Esophagus squamous epithelium (tissue), 5 donors: ENCODE measurements around the gene ALDH2. TPM values are rescaled to one million over a fixed set of nuclear protein-coding genes. Genes with fewer than 3 reads are reported as not detected.
"Not testable (repeated sequence)": the region's sequence is repeated elsewhere in the genome, so short reads cannot be mapped to it uniquely, and the experiment has no call there.

Experiments
- DNase-seq: peaks from one replicate; lab custom pipeline; 2025; lab: John Stamatoyannopoulos, UW
- H3K27ac ChIP-seq, 4 donors: fragments of 200-600 bp; sonication (generic); one replicate each; pipeline ENCODE4 v1.5.1; 2016 to 2019; ENCODE audit warnings: mild to moderate bottlenecking in 1 of 4
- H3K27me3 ChIP-seq, 4 donors: fragments of 200-600 bp; sonication (generic); 1 replicate in 3 of 4; 2 replicates in 1 of 4; pipeline versions ENCODE4 v1.5.1 to v1.6.0; 2017 to 2021; ENCODE audit warnings: antibody characterized with exemption in 1 of 4
- H3K36me3 ChIP-seq, 3 donors: fragments of 200-600 bp; sonication (generic); one replicate each; pipeline ENCODE4 v1.5.1; 2016 to 2019
- H3K4me1 ChIP-seq, 3 donors: fragments of 200-600 bp; sonication (generic); one replicate each; pipeline ENCODE4 v1.5.1; 2017 to 2019
- H3K4me3 ChIP-seq, 4 donors: fragments of 200-600 bp; sonication (generic); 1 replicate in 3 of 4; 2 replicates in 1 of 4; pipeline ENCODE4 v1.5.1; 2016 to 2019; ENCODE audit warnings: mild to moderate bottlenecking in 2 of 4, moderate library complexity in 1 of 4
- H3K9me3 ChIP-seq, 3 donors: fragments of 200-600 bp; sonication (generic); one replicate each; pipeline ENCODE4 v1.5.1; 2016 to 2019
- POLR2A ChIP-seq, 4 donors: fragments of 450-650 bp; IDR thresholded peaks; one replicate each; pipeline ENCODE4 v1.6.1; 2017; ENCODE audit warnings: antibody characterized with exemption in 4 of 4, mild to moderate bottlenecking in 4 of 4, moderate library complexity in 3 of 4
- WGBS, 2 donors: methylation state at CpG; one replicate each; pipeline ENCODE4 v1.1.5; 2018; 5-methylcytosine and 5-hydroxymethylcytosine counted together
- intact Hi-C: fragments of 100-400 bp; cut with DNase I; formaldehyde crosslinking; loops from one replicate; pipeline ENCODE4 v1.15.0; 2022
- total RNA-seq, 4 donors: library from RNA; depleted of rRNA; stranded (reverse); fragments of >200 nt; gene quantifications; one replicate each; pipeline ENCODE4 v1.1.0, GENCODE V29; 2016
- TF ChIP-seq, protein P1 (sequence below), 6 experiments: fragments of 450-650 bp in 4 of 6; fragments of 200-600 bp in 2 of 6; sonication (generic) in 2 of 6; IDR thresholded peaks; one replicate each; pipeline ENCODE4 v1.5.1; 2016 to 2019; ENCODE audit warnings: antibody characterized with exemption in 6 of 6, mild to moderate bottlenecking in 4 of 6, moderate library complexity in 4 of 6
- donor health status: DM: yes; HTN: yes; CAD: no.

Gene ALDH2
- total RNA-seq, 4 donors from 2014 or later: 71.8 to 169 (median 104) TPM

DNA sequence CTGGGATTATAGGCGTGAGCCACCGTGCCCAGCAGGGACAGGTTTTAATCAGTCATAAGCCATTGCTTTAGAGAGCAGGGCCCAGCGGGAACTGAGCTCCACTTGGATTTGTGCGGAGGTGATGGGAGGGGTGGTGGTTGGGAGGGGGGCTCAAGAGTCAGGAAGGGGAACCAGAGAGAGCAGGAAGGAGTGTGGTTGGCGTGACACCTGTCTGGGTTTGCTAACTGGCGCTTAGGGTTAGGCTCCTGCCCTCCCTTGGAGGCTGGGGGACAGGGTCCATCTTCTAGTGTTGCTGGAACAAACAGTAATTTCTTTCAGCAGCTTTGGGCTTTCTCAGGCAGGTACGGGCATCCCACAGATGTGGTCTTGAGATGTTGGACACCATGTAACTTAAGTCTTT, 7.5 kb upstream of the ALDH2 start:
- Histone ChIP-seq H3K36me3 (peaks cover 0 to 24% (median 0%) of the 10 kb centered on the region in 3 donors), H3K27me3 (no peaks in the 10 kb centered on the region), H3K4me1 (peaks cover 21 to 48% (median 27%) of the 10 kb centered on the region in 3 donors), H3K9me3 (no peaks in the 10 kb centered on the region), H3K4me3 (no peak overlapping the region), H3K27ac (peak overlapping the region in 3 of 4 donors; percentile 81 to 85 (median 83))
- no peak for TF ChIP-seq POLR2A (IDR thresholded peaks at IDR 0.05)
- TF ChIP-seq, protein P1, sequence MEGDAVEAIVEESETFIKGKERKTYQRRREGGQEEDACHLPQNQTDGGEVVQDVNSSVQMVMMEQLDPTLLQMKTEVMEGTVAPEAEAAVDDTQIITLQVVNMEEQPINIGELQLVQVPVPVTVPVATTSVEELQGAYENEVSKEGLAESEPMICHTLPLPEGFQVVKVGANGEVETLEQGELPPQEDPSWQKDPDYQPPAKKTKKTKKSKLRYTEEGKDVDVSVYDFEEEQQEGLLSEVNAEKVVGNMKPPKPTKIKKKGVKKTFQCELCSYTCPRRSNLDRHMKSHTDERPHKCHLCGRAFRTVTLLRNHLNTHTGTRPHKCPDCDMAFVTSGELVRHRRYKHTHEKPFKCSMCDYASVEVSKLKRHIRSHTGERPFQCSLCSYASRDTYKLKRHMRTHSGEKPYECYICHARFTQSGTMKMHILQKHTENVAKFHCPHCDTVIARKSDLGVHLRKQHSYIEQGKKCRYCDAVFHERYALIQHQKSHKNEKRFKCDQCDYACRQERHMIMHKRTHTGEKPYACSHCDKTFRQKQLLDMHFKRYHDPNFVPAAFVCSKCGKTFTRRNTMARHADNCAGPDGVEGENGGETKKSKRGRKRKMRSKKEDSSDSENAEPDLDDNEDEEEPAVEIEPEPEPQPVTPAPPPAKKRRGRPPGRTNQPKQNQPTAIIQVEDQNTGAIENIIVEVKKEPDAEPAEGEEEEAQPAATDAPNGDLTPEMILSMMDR (IDR thresholded peaks at IDR 0.05): no peak
- 54 to 89% methylated on average over 5 to 7 of the region's 7 CpGs for WGBS, 2 donors
- DNase-seq: no peak
- intact Hi-C loops: no loop called here

DNA sequence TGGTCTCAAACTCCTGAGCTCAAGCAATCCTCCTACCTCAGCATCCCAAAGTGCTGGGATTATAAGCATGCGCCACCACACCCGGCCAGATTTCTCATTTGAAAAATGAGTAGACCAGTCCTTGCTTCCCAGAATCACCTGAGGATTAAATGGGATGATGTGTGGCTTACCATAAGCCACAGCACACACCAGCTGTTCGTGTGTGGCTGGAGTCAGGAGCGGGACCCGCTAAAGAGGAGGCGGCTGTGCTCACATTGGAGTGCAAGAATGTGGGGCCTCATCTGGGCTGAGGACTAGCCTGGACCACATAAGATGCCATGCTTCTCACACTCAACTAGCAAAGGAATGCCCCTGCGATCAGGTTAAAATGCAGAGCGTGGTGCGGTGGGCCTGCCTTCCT, 6.7 kb upstream of the ALDH2 start:
- peaks cover 21 to 42% (median 27%) of the 10 kb centered on the region in 3 donors for H3K4me1 ChIP-seq
- no peak for TF ChIP-seq POLR2A (IDR thresholded peaks at IDR 0.05)
- TF ChIP-seq, protein P1 (IDR thresholded peaks at IDR 0.05): no peak
- H3K27me3 ChIP-seq: no peaks in the 10 kb centered on the region
- intact Hi-C loops: no loop called here
- no peak for DNase-seq
- no peak overlapping the region for H3K4me3 ChIP-seq
- no peak overlapping the region for H3K27ac ChIP-seq
- 62 to 89% methylated on average over 4 to 9 of the region's 9 CpGs for WGBS, 2 donors
- peaks cover 0 to 17% (median 0%) of the 10 kb centered on the region in 3 donors for H3K36me3 ChIP-seq
- H3K9me3 ChIP-seq: no peaks in the 10 kb centered on the region

DNA sequence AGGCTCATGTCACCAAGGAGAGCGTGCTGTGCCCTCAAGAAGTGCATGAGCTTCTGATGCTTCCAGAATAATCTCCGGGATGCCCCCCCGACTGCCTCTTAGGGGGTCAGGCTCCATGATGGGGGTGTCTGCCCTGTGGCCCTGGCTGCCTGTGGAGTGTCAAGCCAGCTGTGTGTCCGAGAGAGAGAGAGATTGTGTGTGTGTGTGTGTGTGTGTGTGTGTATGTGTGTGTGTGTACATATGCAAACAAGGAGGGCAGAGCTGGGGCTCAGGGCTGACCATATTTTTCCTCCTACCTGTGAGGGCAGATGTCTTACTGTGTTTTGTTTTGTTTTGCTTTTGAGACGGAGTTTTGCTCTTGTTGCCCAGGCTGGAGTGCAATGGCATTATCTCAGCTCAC, 5.6 kb upstream of the ALDH2 start:
- H3K9me3 ChIP-seq: no peaks in the 10 kb centered on the region
- H3K4me1 ChIP-seq: peaks cover 21 to 48% (median 28%) of the 10 kb centered on the region in 3 donors
- no peak overlapping the region for H3K4me3 ChIP-seq
- peak overlapping the region in 1 of 4 donors; percentile 2 for H3K27ac ChIP-seq
- intact Hi-C loops: no loop called here
- WGBS, 2 donors: 59 to 85% methylated on average over 3 to 5 of the region's 5 CpGs
- H3K27me3 ChIP-seq: no peaks in the 10 kb centered on the region
- peaks cover 0 to 6% (median 0%) of the 10 kb centered on the region in 3 donors for H3K36me3 ChIP-seq
- TF ChIP-seq, protein P1 (IDR thresholded peaks at IDR 0.05): no peak
- TF ChIP-seq POLR2A (IDR thresholded peaks at IDR 0.05): no peak
- DNase-seq: no peak

DNA sequence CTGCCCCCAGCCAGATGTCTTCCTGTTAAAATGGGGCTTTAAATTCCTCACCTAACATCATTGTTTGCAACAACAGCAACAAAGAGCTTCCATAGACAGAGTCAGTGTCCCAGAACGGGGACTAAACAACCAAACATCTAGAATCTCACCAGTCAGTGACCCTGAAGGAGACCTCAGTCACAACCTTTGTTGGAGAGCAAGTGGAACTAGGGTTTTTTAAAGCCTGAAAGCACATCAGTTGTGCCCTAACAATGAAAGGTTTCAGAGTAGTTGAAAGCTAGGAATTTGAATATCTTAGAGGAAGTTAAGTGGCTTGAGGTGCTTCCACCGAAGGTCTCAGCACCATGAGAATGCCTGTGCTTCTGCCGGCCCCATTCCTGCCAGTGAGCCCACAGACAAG, 5.0 kb upstream of the ALDH2 start:
- intact Hi-C loops: no loop called here
- peak overlapping the region in 1 of 4 donors; percentile 7 for H3K27ac ChIP-seq
- peaks cover 27 to 48% (median 33%) of the 10 kb centered on the region in 3 donors for H3K4me1 ChIP-seq
- no peaks in the 10 kb centered on the region for H3K27me3 ChIP-seq
- no peak overlapping the region for H3K4me3 ChIP-seq
- no peaks in the 10 kb centered on the region for H3K9me3 ChIP-seq
- peaks cover 0 to under 1% (median 0%) of the 10 kb centered on the region in 3 donors for H3K36me3 ChIP-seq
- no peak for TF ChIP-seq POLR2A (IDR thresholded peaks at IDR 0.05)
- TF ChIP-seq, protein P1 (IDR thresholded peaks at IDR 0.05): no peak
- 58 to 72% methylated on average over 3 of the region's 3 CpGs for WGBS, 2 donors
- DNase-seq: no peak

DNA sequence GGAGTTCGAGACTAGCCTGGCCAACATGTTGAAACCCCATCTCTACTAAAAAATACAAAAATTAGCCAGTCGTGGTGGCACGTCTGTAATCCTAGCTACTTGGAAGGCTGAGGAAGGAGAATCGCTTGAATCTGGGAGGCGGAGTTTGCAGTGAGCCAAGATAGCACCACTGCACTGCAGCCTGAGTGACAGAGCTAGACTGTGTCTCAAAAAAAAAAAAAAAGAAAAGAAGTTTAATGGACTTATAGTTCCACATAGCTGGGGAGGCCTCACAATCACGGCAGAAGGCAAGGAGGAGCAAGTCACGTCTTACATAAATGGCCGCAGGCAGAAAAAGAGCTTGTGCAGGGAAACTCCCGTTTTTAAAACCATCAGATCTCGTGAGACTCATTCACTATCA, 3.2 kb upstream of the ALDH2 start:
- H3K4me3 ChIP-seq, DNase-seq, intact Hi-C loops, H3K27ac ChIP-seq, H3K36me3 ChIP-seq, H3K27me3 ChIP-seq, H3K9me3 ChIP-seq: not testable (repeated sequence)
- 47 to 72% methylated on average over 10 of the region's 10 CpGs for WGBS, 2 donors
- peaks cover 24 to 48% (median 27%) of the 10 kb centered on the region in 3 donors for H3K4me1 ChIP-seq
